Measurements from ENCODE around the gene CTSC.

The CTSC gene

DNA sequence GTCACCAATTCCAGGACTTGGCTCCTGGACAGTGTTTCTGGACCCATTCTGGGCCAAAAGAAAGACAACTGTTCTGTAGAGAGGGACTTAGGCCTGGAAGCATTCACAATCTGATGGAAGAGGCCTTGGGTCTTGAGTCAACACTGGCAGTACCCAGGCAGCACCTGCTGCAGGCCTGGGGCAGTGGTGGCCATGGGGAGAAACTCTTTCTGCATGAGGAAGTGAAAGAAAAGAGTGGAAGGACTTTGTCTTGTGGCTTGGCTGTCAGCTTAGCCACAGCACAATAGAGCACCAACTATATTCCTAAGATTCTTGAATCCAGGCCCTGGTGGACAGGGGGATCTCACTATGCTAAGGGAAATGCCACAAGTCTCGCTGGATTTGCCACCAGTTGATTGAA, 70.6 kb downstream of the CTSC start:
- ChIA-PET POLR2A (no interaction called here), CTCF (no interaction called here)
- TF ChIP-seq PKNOX1 (IDR thresholded peaks at IDR 0.05) (no peak), ZNF384 (IDR thresholded peaks at IDR 0.05) (no peak), HDGF (IDR thresholded peaks at IDR 0.05; ENCODE audit: borderline replicate concordance) (no peak), CTBP1 (IDR thresholded peaks at IDR 0.05; ENCODE audit: borderline replicate concordance) (no peak), TARDBP (IDR thresholded peaks at IDR 0.05) (no peak), BHLHE40 (IDR thresholded peaks at IDR 0.05; ENCODE audit: borderline replicate concordance) (no peak), FOXK2 (IDR thresholded peaks at IDR 0.05) (no peak), LEF1 (IDR thresholded peaks at IDR 0.05; ENCODE audit: borderline replicate concordance) (no peak), ARNT (IDR thresholded peaks at IDR 0.05) (no peak), SUZ12 (IDR thresholded peaks at IDR 0.05) (no peak), ELF4 (IDR thresholded peaks at IDR 0.05) (no peak), L3MBTL2 (conservative IDR thresholded peaks at IDR 0.05) (no peak), FOXM1 (IDR thresholded peaks at IDR 0.05; ENCODE audit: borderline replicate concordance) (no peak), NFRKB (IDR thresholded peaks at IDR 0.05) (no peak), FOXA1 (IDR thresholded peaks at IDR 0.05) (no peak), SP1 (IDR thresholded peaks at IDR 0.05) (no peak)
- no peak for DNase-seq (ENCODE audit: extremely low spot score)

DNA sequence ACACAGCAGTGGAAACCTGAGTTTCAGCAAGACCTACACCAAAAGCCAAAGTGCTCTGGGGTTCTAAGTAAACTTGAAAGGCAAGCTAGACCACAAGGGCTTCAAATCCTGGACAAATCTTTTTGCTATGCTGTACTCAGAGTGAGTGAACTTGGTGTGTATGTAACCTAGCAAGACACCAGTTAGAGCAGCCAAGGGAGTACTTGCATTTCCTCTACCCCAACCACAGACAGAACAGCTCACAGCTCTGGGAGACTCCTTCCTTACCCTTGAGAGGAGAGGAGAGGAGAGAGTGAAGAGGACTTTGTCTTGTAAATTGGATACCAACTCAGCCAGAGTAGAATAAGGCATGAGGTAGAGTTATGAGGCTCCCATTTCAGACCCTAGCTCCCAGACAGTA, 71.4 kb downstream of the CTSC start:
- no peak for TF ChIP-seq FOXA1 (IDR thresholded peaks at IDR 0.05)
- POLR2A ChIA-PET, result no interaction called here
- no peak for DNase-seq (ENCODE audit: extremely low spot score)
- CTCF ChIA-PET, result no interaction called here

DNA sequence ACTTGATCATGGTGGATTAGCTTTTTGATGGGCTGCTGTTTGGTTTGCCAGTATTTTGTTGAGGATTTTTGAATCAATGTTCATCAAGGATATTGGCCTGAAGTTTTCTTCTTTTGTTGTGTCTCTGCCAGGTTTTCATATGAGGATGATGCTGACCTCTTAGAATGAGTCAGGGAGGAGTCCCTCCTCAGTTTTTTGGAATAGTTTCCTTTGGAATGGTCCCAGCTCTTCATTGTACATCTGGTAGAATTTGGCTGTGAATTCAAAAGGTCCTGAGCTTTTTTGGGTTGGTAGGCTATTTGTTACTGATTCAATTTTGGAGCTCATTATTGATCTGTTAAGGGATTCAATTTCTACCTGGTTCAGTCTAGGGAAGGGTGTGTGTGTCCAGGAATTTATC, 78.1 kb downstream of the CTSC start:
- ChIA-PET CTCF (no interaction called here), POLR2A (no interaction called here)
- DNase-seq (ENCODE audit: extremely low spot score), result no peak
- TF ChIP-seq ARNT (IDR thresholded peaks at IDR 0.05) (no peak), FOXK2 (IDR thresholded peaks at IDR 0.05) (no peak), SUZ12 (IDR thresholded peaks at IDR 0.05) (no peak), FOXM1 (IDR thresholded peaks at IDR 0.05; ENCODE audit: borderline replicate concordance) (no peak), CTBP1 (IDR thresholded peaks at IDR 0.05; ENCODE audit: borderline replicate concordance) (no peak), SP1 (IDR thresholded peaks at IDR 0.05) (no peak), NFRKB (IDR thresholded peaks at IDR 0.05) (no peak), FOXA1 (IDR thresholded peaks at IDR 0.05) (no peak), BHLHE40 (IDR thresholded peaks at IDR 0.05; ENCODE audit: borderline replicate concordance) (no peak), HDGF (IDR thresholded peaks at IDR 0.05; ENCODE audit: borderline replicate concordance) (no peak), LEF1 (IDR thresholded peaks at IDR 0.05; ENCODE audit: borderline replicate concordance) (no peak), TARDBP (IDR thresholded peaks at IDR 0.05) (no peak), ELF4 (IDR thresholded peaks at IDR 0.05) (no peak), ZNF384 (IDR thresholded peaks at IDR 0.05) (no peak), L3MBTL2 (conservative IDR thresholded peaks at IDR 0.05) (no peak), PKNOX1 (IDR thresholded peaks at IDR 0.05) (no peak)

- CTCF ChIA-PET, result no interaction called here
- POLR2A ChIA-PET, result no interaction called here
- no peak for DNase-seq (ENCODE audit: extremely low spot score)
- no peak for TF ChIP-seq BHLHE40 (IDR thresholded peaks at IDR 0.05; ENCODE audit: borderline replicate concordance)
- TF ChIP-seq ZNF384 (IDR thresholded peaks at IDR 0.05), result no peak
- no peak for TF ChIP-seq NFRKB (IDR thresholded peaks at IDR 0.05)
- no peak for TF ChIP-seq TARDBP (IDR thresholded peaks at IDR 0.05)
- no peak for TF ChIP-seq FOXK2 (IDR thresholded peaks at IDR 0.05)
- TF ChIP-seq ARNT (IDR thresholded peaks at IDR 0.05), result no peak
- TF ChIP-seq FOXM1 (IDR thresholded peaks at IDR 0.05; ENCODE audit: borderline replicate concordance), result no peak
- no peak for TF ChIP-seq CTBP1 (IDR thresholded peaks at IDR 0.05; ENCODE audit: borderline replicate concordance)
- TF ChIP-seq LEF1 (IDR thresholded peaks at IDR 0.05; ENCODE audit: borderline replicate concordance), result no peak
- TF ChIP-seq ELF4 (IDR thresholded peaks at IDR 0.05), result no peak
- TF ChIP-seq SUZ12 (IDR thresholded peaks at IDR 0.05), result no peak
- no peak for TF ChIP-seq L3MBTL2 (conservative IDR thresholded peaks at IDR 0.05)
- no peak for TF ChIP-seq SP1 (IDR thresholded peaks at IDR 0.05)
- no peak for TF ChIP-seq FOXA1 (IDR thresholded peaks at IDR 0.05)
- TF ChIP-seq PKNOX1 (IDR thresholded peaks at IDR 0.05), result no peak
- TF ChIP-seq HDGF (IDR thresholded peaks at IDR 0.05; ENCODE audit: borderline replicate concordance), result no peak
These were observed 85.3 kb downstream of the CTSC start for GRCh38 chr11:88252208-88252607.

DNA sequence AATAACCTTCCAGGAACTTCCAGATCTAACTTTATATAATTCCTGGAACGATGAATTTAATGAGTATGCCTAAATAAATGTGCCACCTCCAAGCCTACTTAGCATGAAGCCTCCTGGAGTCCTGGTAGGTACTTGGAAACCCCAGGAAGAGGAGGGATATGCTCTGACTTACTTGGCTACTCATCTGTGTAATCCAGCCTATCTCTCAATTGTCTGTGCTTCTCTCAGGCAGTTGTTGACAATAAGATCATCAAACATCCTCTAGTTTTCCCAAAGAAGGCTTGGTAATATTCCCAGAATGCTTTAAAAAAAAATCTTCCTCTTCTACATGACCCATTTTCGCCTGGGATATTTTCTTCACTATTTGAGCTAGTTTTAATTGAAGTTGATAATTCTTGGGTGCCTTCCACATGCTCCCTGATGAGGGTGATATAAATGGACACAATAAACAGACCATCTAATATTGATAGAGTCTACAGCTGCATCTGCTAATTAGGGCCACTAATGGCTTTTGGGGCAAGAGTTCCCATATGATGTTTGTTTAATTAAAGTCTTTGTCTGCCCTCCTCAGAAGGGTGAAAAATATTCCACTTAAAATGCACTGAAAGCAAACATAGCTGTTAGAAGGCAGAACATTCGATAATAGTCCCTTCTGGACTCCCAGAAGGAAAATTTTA, 86.8 kb downstream of the CTSC start:
- no peak for DNase-seq (ENCODE audit: extremely low spot score)
- TF ChIP-seq SP1 (IDR thresholded peaks at IDR 0.05), result no peak
- TF ChIP-seq TARDBP (IDR thresholded peaks at IDR 0.05), result no peak
- no peak for TF ChIP-seq FOXA1 (IDR thresholded peaks at IDR 0.05)
- TF ChIP-seq FOXK2 (IDR thresholded peaks at IDR 0.05), result no peak
- no peak for TF ChIP-seq ARNT (IDR thresholded peaks at IDR 0.05)
- TF ChIP-seq NFRKB (IDR thresholded peaks at IDR 0.05), result no peak
- TF ChIP-seq PKNOX1 (IDR thresholded peaks at IDR 0.05), result no peak
- no peak for TF ChIP-seq HDGF (IDR thresholded peaks at IDR 0.05; ENCODE audit: borderline replicate concordance)
- no peak for TF ChIP-seq BHLHE40 (IDR thresholded peaks at IDR 0.05; ENCODE audit: borderline replicate concordance)
- ChIA-PET CTCF (no interaction called here), POLR2A (no interaction called here)

DNA sequence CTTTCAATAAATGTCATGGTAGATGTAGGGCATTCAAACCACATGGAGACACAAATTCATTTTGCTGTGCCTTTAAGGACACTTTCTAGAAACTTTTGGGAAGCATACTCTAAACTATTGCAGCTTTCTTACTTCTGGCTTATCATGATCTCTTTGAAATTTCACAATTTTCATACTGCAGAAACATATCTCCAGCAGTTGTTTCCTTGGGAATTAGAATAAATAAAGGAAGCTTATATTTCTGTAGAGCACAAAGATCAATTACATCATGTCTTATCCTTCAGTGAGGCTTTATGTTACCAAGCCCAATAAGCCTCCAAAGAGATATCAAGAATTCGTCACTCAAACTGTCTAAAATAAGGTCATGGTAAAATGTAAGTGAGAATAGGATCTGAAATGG, 87.8 kb downstream of the CTSC start:
- TF ChIP-seq FOXM1 (IDR thresholded peaks at IDR 0.05; ENCODE audit: borderline replicate concordance) (no peak), ZNF384 (IDR thresholded peaks at IDR 0.05) (no peak), SUZ12 (IDR thresholded peaks at IDR 0.05) (no peak), CTBP1 (IDR thresholded peaks at IDR 0.05; ENCODE audit: borderline replicate concordance) (no peak), TARDBP (IDR thresholded peaks at IDR 0.05) (no peak)
- ChIA-PET POLR2A (no interaction called here), CTCF (no interaction called here)
- no peak for DNase-seq (ENCODE audit: extremely low spot score)
